ENCODE results near the gene ENO1.
A peak's percentile ranks its signal among the peaks of the same experiment; 100 is the strongest.

DNA sequence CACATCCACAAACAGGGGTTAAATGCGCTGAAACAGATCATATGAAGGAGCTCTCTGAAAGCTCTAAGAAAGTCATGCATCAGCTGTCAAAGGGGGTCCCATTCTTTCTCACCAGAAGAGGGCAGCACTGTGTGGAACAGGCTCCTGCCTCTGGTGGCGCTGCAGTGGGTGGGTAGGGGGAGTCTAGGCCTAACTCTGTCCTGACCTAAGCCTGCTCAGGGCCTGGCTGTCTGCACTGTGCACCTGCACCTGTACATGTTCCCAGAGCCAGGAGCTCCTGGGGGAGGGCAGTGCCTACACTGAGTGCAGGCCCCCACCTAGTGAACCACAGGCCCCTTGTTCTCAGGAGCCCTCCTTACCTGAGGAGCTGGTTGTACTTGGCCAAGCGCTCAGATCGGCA, 16.0 kb downstream of the ENO1 start:
- no peak for TF ChIP-seq EZH2 (IDR thresholded peaks at IDR 0.05)
- TF ChIP-seq POLR2AphosphoS5 (IDR thresholded peaks at IDR 0.05; ENCODE audit: borderline replicate concordance, low read depth, low read length), result peak; percentile 37; the same call in 1 of the 2 replicates
